ENCODE data around the gene EPN2. TPM values are rescaled to one million over a fixed set of nuclear protein-coding genes. Genes with fewer than 3 reads are reported as not detected.
A peak's percentile ranks its signal among the peaks of the same experiment; 100 is the strongest.

The EPN2 gene
- total RNA-seq, 1 experiment from 2014 or later = 35.6 TPM

DNA sequence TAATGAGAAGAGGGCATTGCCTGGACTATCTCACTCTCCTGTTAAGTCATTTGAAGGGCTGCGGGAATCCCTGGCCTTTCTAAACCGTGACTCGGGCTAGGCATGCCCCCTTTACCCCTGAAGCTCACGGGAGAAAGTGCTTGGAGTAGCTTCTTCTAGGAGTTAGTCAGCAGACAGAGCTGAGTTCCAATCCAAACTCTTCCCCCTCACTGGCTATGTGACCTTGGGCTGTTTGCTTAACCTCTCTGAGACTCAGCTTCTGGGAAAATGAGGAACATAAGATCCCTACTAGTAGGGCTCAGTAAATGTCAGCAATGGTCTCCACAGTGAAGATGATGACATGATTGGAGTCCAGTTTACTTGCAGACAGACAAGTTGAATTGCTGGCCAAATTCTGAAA is 131.1 kb downstream of the EPN2 start:
- CTCF ChIA-PET = interaction anchor here (1.0 kb wide), 1 partner anchor 10 kb away, joined by 3 read pairs; the partner anchor contains the start of gene MAPK7
- intact Hi-C loops (cut with micrococcal nuclease; ENCODE audit: unreplicated experiment) = no loop called here

DNA sequence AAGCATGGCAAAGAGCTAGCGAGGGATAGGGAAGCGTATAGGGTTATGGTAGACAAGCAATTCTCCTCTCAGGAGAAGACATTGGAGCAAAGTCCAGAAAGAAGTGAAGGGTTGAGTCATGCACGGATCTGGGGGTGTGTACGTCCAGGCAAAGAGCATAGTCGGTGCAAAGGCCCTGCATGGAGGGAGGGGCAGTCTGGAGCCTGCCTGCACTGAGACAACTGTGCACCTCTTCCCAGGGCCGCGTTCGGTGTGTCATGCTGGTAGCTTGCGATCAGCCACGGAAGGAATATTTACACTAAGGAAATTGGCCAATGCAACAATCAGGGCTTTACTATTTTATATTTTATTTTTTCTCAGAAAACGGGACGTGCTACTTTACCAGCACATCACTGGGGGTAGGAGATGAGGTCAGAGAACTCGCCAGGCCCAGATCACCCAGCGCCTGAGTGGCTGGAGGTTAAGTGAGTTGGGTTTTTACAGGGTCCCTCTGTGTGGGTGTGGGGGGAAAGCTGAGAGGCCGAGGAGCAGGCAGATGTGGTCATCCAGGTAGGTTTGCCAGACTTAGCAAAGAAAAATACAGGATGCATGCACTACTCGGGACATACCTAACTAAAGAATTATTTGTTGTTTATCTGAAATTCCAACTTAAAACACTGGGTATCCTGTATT is 132.1 kb downstream of the EPN2 start:
- H3K4me1 ChIP-seq = peaks cover 5% of the 10 kb centered on the region
- H3K4me3 ChIP-seq (ENCODE audit: low read depth, low read length) = no peak overlapping the region
- no peak overlapping the region for H3K4me3 Mint-ChIP-seq (ENCODE audit: unreplicated experiment)
- H3K36me3 Mint-ChIP-seq (ENCODE audit: insufficient read depth, unreplicated experiment) = no peaks in the 10 kb centered on the region
- H3K9me3 Mint-ChIP-seq (ENCODE audit: unreplicated experiment) = no peaks in the 10 kb centered on the region
- intact Hi-C loops (cut with micrococcal nuclease; ENCODE audit: unreplicated experiment) = no loop called here
- BruUV-seq (replicated peaks) = no TSS peak
- no peaks in the 10 kb centered on the region for H3K27me3 ChIP-seq (replicated peaks; ENCODE audit: control insufficient read depth, insufficient read depth, low read length)
- peak in 1 of 2 experiments; percentile 35 for DNase-seq
- H3K4me1 Mint-ChIP-seq (ENCODE audit: low read depth, unreplicated experiment) = peaks cover 6% of the 10 kb centered on the region
- TF ChIP-seq CTCF (IDR thresholded peaks at IDR 0.05; ENCODE audit: insufficient read depth in 1 of 2, low read depth in 1 of 2, low read length in 1 of 2, severe bottlenecking in 1 of 2, unreplicated experiment in 1 of 2) = no peak
- H3K9me3 ChIP-seq = no peaks in the 10 kb centered on the region
- ChIA-PET CTCF (no interaction called here), POLR2A (no interaction called here)
- no peaks in the 10 kb centered on the region for H3K36me3 ChIP-seq (ENCODE audit: control insufficient read depth, insufficient read depth, low read length)
- H3K27ac Mint-ChIP-seq (ENCODE audit: unreplicated experiment) = no peak overlapping the region
- H3K27me3 Mint-ChIP-seq (ENCODE audit: insufficient read depth, unreplicated experiment) = no peaks in the 10 kb centered on the region

More for the DNA sequence above, 131.1 kb downstream of the EPN2 start:
- H3K9me3 ChIP-seq = no peaks in the 10 kb centered on the region
- peak in 1 of 2 experiments; percentile 11 for DNase-seq
- H3K4me3 Mint-ChIP-seq (ENCODE audit: unreplicated experiment) = no peak overlapping the region
- no peaks in the 10 kb centered on the region for H3K27me3 Mint-ChIP-seq (ENCODE audit: insufficient read depth, unreplicated experiment)
- H3K9me3 Mint-ChIP-seq (ENCODE audit: unreplicated experiment) = no peaks in the 10 kb centered on the region
- no peak overlapping the region for H3K27ac Mint-ChIP-seq (ENCODE audit: unreplicated experiment)
- no peaks in the 10 kb centered on the region for H3K36me3 ChIP-seq (ENCODE audit: control insufficient read depth, insufficient read depth, low read length)
- no peaks in the 10 kb centered on the region for H3K36me3 Mint-ChIP-seq (ENCODE audit: insufficient read depth, unreplicated experiment)
- no peaks in the 10 kb centered on the region for H3K27me3 ChIP-seq (replicated peaks; ENCODE audit: control insufficient read depth, insufficient read depth, low read length)
- POLR2A ChIA-PET = no interaction called here
- H3K4me1 ChIP-seq = peaks cover 8% of the 10 kb centered on the region
- no peak for TF ChIP-seq CTCF (IDR thresholded peaks at IDR 0.05; ENCODE audit: insufficient read depth in 1 of 2, low read depth in 1 of 2, low read length in 1 of 2, severe bottlenecking in 1 of 2, unreplicated experiment in 1 of 2)
- no peak overlapping the region for H3K4me3 ChIP-seq (ENCODE audit: low read depth, low read length)
- BruUV-seq (replicated peaks) = no TSS peak
- peaks cover 6% of the 10 kb centered on the region for H3K4me1 Mint-ChIP-seq (ENCODE audit: low read depth, unreplicated experiment)

DNA sequence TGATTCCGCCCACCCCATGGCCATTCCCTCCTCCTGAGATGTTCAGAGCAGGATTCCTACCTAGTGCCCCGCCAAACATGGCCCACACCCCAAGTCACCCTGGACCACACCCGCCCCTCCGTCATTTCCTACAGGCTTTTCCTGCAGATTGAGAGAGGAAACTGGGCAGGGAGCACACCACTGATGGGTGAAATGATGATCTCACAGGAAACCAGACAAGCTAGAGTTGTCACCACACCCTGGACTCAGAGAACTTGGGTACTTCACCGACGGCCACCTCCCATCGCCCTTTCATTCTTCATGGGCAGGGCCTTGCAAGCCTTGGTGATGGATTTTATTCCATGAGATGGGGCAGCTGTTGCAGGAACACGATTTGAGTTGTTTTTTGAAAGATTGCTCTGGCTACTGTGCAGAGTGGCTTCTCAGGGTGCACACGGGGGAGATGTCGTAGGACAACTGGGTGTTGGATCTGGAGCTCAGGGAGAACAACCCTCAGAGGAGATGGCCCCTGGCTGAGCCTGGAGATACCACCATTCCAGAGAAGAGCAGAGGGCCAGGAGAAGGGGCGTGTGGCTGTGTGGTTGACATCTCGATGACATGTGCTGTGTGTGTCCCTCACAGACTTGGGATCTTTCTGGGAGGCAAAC is 132.8 kb downstream of the EPN2 start:
- H3K36me3 Mint-ChIP-seq (ENCODE audit: insufficient read depth, unreplicated experiment) = no peaks in the 10 kb centered on the region
- no TSS peak for BruUV-seq (replicated peaks)
- H3K27ac Mint-ChIP-seq (ENCODE audit: unreplicated experiment) = no peak overlapping the region
- DNase-seq = no peak
- ChIA-PET POLR2A (no interaction called here), CTCF (no interaction called here)
- H3K36me3 ChIP-seq (ENCODE audit: control insufficient read depth, insufficient read depth, low read length) = no peaks in the 10 kb centered on the region
- no peaks in the 10 kb centered on the region for H3K9me3 ChIP-seq
- TF ChIP-seq CTCF (IDR thresholded peaks at IDR 0.05; ENCODE audit: insufficient read depth in 1 of 2, low read depth in 1 of 2, low read length in 1 of 2, severe bottlenecking in 1 of 2, unreplicated experiment in 1 of 2) = no peak
- no peaks in the 10 kb centered on the region for H3K27me3 ChIP-seq (replicated peaks; ENCODE audit: control insufficient read depth, insufficient read depth, low read length)
- H3K4me1 Mint-ChIP-seq (ENCODE audit: low read depth, unreplicated experiment) = peaks cover 6% of the 10 kb centered on the region
- no peak overlapping the region for H3K4me3 Mint-ChIP-seq (ENCODE audit: unreplicated experiment)
- H3K9me3 Mint-ChIP-seq (ENCODE audit: unreplicated experiment) = no peaks in the 10 kb centered on the region
- peaks cover 5% of the 10 kb centered on the region for H3K4me1 ChIP-seq
- intact Hi-C loops (cut with micrococcal nuclease; ENCODE audit: unreplicated experiment) = no loop called here
- H3K4me3 ChIP-seq (ENCODE audit: low read depth, low read length) = no peak overlapping the region
- no peaks in the 10 kb centered on the region for H3K27me3 Mint-ChIP-seq (ENCODE audit: insufficient read depth, unreplicated experiment)
